Astrocyte of the cerebellum (primary cell): Measurements from ENCODE around the gene UBTD1.
"Not testable (repeated sequence)": the region's sequence is repeated elsewhere in the genome, so short reads cannot be mapped to it uniquely, and the experiment has no call there.

Experiments
- DNase-seq: peaks from one replicate; pipeline ENCODE4 v3.0.0-alpha.2; 2011; ENCODE audit warnings: low read depth
- H3K4me3 ChIP-seq: 2 replicates; pipeline ENCODE4 v1.5.1; 2011; ENCODE audit warnings: mild to moderate bottlenecking, low read depth, low read length, moderate library complexity
- in situ Hi-C: cut with HindIII; loops from 2 replicates; pipeline ENCODE4 v1.10.0; 2017; ENCODE audit warnings: low sequenced_read_pairs
- TF ChIP-seq, protein P1 (sequence below): IDR thresholded peaks from 2 replicates; pipeline ENCODE4 v1.5.1; 2012; ENCODE audit warnings: low read length, low read depth, moderate library complexity, mild to moderate bottlenecking; ENCODE audit errors: missing control alignments

UBTD1 gene

DNA sequence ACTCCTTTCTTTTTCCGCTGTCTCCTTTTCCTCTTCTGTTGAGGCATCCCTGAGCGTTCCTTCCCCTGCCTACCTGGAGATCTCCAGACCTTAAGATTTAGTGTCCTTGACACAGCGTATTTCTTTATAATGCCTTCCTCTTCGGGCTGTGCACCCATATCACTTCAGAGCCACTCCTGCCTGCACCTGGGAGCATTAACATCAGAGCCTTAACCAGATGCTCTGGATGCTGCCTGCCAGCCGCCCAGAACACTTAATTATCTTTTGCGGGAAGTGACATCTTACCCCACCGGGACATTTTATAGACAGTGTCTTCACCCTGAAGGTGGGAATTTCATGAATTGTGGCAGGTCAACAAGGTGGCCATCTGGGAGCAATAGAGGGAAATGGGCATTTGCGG lies 24.2 kb downstream of the UBTD1 start:
- in situ Hi-C loops: no loop called here
- no peak for DNase-seq
- TF ChIP-seq, protein P1, sequence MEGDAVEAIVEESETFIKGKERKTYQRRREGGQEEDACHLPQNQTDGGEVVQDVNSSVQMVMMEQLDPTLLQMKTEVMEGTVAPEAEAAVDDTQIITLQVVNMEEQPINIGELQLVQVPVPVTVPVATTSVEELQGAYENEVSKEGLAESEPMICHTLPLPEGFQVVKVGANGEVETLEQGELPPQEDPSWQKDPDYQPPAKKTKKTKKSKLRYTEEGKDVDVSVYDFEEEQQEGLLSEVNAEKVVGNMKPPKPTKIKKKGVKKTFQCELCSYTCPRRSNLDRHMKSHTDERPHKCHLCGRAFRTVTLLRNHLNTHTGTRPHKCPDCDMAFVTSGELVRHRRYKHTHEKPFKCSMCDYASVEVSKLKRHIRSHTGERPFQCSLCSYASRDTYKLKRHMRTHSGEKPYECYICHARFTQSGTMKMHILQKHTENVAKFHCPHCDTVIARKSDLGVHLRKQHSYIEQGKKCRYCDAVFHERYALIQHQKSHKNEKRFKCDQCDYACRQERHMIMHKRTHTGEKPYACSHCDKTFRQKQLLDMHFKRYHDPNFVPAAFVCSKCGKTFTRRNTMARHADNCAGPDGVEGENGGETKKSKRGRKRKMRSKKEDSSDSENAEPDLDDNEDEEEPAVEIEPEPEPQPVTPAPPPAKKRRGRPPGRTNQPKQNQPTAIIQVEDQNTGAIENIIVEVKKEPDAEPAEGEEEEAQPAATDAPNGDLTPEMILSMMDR: no peak
- no peak overlapping the region for H3K4me3 ChIP-seq

DNA sequence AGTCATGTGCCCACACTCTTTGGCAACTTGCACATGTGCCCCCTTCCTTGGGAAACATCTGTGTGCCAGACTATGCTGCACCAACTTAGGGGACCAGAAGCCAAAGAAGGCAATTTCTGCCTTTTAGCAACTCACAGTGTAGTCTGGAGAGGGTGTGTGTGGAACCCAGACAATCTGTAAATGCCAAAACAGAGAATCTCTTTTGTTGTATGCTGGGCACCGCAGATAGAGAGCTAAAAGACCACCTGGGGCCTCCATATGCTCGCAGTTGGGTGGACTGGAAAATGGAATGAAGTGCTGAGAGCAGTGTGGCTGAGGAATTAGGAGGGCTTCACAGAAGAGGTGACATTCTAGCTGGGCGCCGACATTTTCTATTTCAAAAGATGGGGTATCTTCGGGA lies 26.4 kb downstream of the UBTD1 start:
- in situ Hi-C loops: no loop called here
- TF ChIP-seq, protein P1: no peak
- H3K4me3 ChIP-seq: no peak overlapping the region

GRCh38 chr10:97525683-97526110 lies 27.0 kb downstream of the UBTD1 start:
- H3K4me3 ChIP-seq: no peak overlapping the region
- in situ Hi-C loops: no loop called here
- TF ChIP-seq, protein P1: no peak
- no peak for DNase-seq

More for the DNA sequence above, 26.4 kb downstream of the UBTD1 start:
- DNase-seq: no peak

GRCh38 chr10:97528876-97529275 lies 30.2 kb downstream of the UBTD1 start:
- H3K4me3 ChIP-seq, in situ Hi-C loops, DNase-seq: not testable (repeated sequence)

DNA sequence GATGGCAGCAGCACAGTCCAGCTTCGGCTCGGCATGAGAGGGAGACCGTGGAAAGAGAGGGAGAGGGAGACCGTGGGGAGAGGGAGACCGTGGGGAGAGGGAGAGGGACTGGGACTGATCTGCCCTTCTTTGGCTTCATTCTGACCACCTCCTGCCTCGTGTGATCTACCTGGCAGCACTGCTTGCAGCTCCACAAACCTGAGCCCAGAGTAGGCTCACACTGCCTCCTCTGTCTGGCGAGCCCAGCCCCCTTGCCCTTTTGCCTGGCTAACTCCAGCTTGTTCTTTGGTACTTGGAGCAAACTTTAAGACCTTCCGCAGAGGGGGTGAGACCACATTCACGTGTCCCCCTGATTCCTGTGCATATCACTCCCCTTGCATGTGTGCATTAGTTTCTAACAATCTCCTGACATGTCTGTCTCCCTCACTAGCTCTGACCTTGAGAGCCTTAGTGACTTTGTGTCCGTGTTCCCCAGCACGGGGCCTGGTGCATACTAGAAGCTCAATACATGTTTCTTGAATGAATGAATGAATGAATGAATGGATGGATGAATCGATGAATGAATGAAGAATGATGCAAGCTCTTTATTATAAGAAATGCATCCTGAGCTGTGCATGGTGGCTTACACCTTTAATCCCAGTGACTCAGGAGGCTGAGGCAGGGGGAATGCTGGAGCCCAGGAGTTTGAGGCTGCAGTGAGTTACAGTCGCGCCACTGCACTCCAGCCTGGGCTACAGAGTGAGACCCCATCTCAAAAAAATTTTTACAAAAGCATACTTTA lies 31.2 kb downstream of the UBTD1 start:
- no peak for DNase-seq
- H3K4me3 ChIP-seq: no peak overlapping the region
- TF ChIP-seq, protein P1: no peak
- in situ Hi-C loops: no loop called here

DNA sequence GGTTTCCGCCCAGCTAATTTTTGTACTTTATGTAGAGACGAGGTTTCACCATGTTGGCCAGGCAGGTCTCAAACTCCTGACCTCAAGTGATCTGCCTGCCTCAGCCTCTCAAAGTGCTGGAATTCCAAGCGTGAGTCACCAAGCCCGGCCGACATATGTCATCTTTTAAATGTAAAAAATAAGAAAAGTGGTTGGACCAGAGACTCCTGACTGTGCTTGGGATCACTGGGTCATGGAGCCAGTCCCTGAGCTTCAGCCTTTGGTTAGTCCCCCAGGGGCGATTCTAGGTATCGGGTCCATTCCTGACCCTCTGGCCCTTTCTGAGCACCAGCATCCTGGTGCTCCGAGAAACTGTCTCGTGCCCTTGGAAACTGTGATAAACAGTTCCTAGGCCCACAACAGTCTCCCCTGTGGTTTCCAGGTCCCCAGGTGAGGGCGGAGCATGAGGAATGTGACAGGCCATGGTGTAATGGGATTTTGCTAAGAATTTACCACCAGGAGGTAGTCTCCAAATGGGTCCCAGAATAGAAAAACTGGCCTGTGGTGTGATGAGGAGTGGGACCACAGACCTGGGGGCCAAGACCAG lies 32.8 kb downstream of the UBTD1 start:
- in situ Hi-C loops: no loop called here
- DNase-seq: no peak
- no peak overlapping the region for H3K4me3 ChIP-seq
- TF ChIP-seq, protein P1: no peak
